ENCODE data around the gene TTLL11.

TTLL11 gene

GRCh38 chr9:121821326-121821725 is 271.8 kb downstream of the TTLL11 start:
- DNase-seq, result no peak

- DNase-seq, result no peak
These were observed 272.7 kb downstream of the TTLL11 start for GRCh38 chr9:121820286-121821005.

- no peak for DNase-seq
These were observed 273.5 kb downstream of the TTLL11 start for GRCh38 chr9:121819428-121820231.

GRCh38 chr9:121818841-121819427 is 274.2 kb downstream of the TTLL11 start:
- DNase-seq, result no peak

- DNase-seq, result no peak
These were observed 275.0 kb downstream of the TTLL11 start for GRCh38 chr9:121818016-121818661.

DNA sequence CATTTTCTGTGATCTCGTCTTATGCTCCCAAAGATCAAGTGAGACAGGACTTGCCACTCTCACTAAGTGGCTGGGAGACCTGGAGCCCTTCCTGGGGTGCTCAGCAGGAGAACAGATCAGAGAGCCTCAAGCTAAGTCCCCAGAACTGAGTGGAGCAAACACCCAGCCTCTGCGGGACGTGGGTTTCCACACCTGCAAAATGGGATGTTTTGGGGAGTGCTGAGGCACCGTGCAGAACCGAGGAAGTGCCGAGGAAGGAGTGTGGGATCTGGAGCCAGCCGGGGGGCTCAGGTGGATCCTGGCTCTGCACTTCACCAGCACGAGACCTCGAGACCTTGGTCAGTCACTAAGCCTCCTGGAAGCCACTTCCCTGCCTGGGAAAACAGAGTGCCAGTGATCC is 275.6 kb downstream of the TTLL11 start:
- DNase-seq, result no peak

DNA sequence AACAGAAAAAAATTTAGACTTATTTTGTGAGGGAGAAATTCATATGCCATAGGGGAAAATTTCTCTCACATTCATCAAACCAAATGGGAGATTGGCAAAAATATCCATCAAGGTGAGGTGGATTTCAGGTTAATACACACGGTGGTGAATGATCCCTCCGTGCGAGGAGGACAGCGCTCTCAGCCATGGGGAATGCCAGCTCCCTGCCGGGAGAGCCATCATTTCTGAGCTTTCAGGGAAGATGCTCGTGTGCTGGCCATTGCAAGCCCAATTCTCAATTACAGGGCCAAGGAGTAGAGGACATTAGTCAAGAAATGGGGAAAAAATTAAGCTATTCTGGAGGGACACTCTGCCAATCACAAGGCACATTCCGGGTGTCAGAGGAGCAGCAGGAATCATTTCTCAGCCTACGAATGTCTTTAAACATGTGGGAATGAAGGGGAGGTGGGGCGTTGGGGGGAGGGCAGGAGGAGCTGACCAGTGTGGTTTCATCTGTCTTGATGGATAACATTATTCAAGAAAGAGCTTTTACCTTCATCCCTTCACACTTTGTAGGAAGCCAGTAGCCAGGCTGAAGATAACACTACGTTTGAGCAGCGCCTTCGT is 276.2 kb downstream of the TTLL11 start:
- no peak for DNase-seq

- DNase-seq, result no peak
These were observed 276.7 kb downstream of the TTLL11 start for GRCh38 chr9:121816449-121816817.

DNA sequence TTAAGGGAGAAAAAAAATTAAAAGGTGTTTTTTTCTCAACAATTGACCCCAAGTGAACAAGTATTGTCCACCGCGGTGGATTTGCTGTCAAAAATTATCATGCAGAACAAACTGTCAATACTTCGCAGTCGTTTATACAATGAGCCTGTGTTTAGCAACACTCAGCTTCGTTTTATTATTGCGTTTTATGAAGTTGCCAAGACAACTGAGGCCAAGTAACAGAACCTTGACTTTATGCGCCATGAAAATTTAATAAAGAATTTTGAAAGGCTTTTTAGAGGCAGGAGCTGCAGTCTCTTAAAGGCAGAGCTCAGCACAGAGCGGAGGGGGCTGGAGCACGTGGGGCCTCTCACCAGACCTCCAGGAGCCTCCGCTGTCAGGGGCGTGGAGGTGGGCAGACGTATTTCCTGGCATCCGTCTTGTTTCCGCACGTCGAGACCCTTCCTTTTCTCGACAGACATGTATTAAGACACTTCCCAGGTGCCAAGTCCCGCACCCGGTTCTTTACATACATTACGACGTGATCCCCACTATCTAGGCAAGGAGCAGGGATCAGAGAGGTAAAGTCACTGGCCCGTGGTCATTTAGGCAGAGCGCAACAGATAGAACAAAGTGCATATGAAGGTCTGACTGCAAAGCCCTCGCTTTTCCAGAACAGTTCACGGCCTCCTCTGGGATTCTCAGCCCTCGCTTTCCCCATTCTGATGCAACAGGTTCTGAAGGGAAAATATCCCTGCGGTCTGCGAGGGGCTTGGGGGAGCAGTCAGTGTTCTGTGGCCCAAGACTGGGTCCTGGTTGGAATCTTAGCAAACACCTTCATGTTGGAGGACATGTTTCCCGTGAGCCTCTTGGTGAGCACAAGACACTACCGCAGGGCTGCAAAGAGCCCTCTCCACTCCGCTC is 277.3 kb downstream of the TTLL11 start:
- DNase-seq, result no peak

DNA sequence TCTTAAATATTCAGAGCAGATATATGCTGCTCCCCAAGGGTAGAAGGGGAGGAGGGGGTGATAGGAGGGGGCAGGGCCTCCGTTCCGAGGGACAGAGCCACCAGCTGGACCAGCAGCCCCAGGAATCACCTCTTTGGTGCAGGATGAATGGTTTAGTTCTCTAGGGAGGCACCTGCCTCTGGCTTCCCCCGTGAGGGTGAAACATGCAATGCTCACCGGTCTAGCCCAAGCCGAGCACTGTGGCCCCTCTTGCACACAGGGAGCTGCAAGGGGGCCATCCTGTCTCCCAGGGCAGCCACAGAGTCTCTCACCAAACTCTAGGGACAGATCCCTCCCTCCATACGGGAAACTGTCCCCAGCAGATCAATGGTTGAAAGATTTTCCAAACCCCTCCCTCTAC is 278.0 kb downstream of the TTLL11 start:
- DNase-seq, result no peak

GRCh38 chr9:121814594-121814993 is 278.5 kb downstream of the TTLL11 start:
- DNase-seq, result no peak

DNA sequence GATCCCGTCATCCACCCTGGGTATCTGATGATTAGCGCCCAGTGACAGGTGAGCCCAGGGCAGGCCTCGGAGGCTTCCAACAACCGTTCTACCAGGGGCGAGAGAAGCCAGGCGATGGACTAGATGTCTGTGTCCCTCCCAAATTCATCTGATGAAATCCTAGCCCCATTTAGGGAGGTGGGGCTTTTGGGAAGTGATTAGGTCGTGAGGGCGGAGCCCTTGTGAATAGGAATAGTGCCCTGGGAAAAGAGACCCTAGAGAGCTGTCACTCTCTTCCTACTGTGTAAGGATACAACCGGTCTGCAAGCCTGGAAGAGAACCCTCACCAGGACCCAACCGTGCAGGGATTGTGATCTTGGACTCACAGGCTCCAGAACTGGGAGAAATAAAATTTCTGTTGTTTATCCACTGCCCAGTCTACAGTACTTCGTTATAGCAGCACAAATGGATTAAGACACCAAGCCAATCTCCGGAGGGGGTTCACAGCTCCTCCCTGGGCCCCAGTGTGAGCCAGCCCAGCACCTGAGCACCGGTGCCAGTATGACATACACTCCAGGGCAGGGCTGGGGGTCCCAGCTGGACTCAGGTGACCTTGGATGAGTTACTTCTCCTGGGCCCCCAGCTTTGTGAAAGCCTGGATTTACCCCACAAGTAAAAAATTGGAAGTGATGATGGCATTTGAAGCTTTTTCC is 279.4 kb downstream of the TTLL11 start:
- DNase-seq, result no peak

DNA sequence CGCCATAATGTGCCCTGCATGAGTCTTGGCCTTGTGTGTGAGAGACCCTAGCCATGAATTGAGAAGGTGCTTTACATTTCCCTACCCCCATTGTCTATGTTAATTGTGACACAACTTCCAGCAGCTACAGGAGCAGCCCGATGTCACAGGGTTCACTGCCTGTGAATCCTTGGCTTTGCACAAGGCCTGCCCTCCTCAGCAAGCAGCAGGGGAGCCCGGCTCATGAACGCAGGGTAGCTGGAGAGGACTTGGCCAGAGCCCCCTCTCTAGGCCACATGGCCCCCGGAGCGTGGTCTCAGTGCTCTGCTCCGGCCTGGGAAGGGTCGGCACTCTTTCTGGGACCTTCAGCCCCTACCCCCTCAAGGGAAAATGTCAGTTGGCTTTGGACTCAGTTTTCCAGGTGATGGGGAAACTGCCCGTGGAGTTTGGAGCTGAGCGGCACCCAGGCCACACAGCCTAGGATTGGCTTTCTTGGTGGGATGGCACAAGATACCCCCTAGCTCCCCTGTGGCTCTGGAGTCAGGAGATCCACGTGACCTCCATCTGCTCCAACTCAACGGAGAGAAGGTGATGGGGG is 280.9 kb downstream of the TTLL11 start:
- DNase-seq, result no peak

DNA sequence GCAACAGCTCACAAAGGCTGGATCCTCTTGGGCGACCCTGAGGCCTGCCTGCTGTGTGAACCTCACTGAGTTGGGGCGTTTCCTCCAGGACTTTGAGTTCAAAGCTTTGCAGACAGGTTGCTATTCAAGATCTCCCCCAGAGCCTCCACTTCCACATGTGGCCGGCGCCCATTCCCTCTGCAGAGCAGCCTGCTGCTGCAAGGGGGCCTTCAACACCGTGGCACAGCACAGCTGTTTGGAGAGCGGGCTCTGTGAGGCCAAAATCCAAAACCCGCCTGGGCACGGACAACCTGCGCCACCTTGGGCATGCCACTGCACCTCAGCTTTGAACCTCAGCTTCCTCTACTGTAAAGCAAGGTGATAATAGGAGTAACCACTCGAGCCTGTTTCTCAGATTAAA is 281.4 kb downstream of the TTLL11 start:
- no peak for DNase-seq

- DNase-seq, result no peak
These were observed 282.0 kb downstream of the TTLL11 start for GRCh38 chr9:121811140-121811539.

DNA sequence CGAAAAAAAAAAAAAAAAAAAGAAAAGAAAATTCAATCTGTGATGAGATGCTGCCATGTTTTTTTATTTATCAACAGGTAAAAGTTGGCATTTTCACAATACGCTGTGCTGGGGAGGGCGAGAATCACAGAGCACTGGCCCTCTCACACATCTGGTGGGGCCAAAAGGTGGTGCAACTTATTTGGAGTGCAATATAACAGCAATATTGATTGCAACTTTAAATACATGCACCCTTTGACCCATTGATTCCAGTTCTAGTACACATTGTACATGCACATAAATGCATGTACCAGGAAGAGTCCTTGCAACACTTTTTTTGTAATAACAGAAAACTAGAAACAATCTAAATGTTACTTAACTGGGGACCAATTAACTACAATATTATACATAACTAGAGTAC is 282.6 kb downstream of the TTLL11 start:
- no peak for DNase-seq

- DNase-seq, result no peak
These were observed 283.6 kb downstream of the TTLL11 start for GRCh38 chr9:121809356-121810050.

GRCh38 chr9:121808781-121809180 is 284.3 kb downstream of the TTLL11 start:
- no peak for DNase-seq

- no peak for DNase-seq
These were observed 285.3 kb downstream of the TTLL11 start for GRCh38 chr9:121807823-121808278.

Data from amniotic stem cell (primary cell).